B cell (primary cell): ENCODE measurements around the gene RAB24.

Experiments used
- CTCF ChIP-seq: fragments of 200-600 bp; IDR thresholded peaks from one replicate; pipeline ENCODE4 v1.8.0; 2022; ENCODE audit warnings: antibody characterized with exemption, mild to moderate bottlenecking
- EZH2 ChIP-seq: IDR thresholded peaks from 2 replicates; pipeline ENCODE4 v1.6.1; 2012; ENCODE audit warnings: borderline replicate concordance, low read depth, mild to moderate bottlenecking, moderate library complexity, low read length; ENCODE audit not compliant: insufficient read depth, poor library complexity, severe bottlenecking

GRCh38 chr5:177353093-177353492 lies 49.6 kb upstream of the RAB24 start:
- TF ChIP-seq CTCF (no peak), EZH2 (no peak)
